Endothelial cell of umbilical vein (primary cell): ENCODE data around the gene TMEM237. TPM values are rescaled to one million over a fixed set of nuclear protein-coding genes. Genes with fewer than 3 reads are reported as not detected.

Source experiments
- BruUV-seq: library from RNA; stranded (reverse); fragments of 400-500 nt; replicated peaks from 2 replicates; lab custom pipeline; 2021; lab: Mats Ljungman, UMichigan
- CTCF ChIA-PET: fragments of 300-600, 350-600 bp; sonication (Branson Sonifier 250); formaldehyde crosslinking; loops from one replicate; lab custom pipeline; 2021; ENCODE audit warnings: antibody characterized with exemption, inconsistent platforms; lab: Charles Lee
- POLR2A ChIA-PET: fragments of 300-600, 350-600 bp; sonication (Branson Sonifier 250); formaldehyde crosslinking; loops from one replicate; lab custom pipeline; 2021; ENCODE audit warnings: antibody characterized with exemption, inconsistent platforms; lab: Charles Lee
- DNase-seq: peaks from one replicate; pipeline ENCODE4 v3.0.0-alpha.2; 2011; ENCODE audit warnings: low read depth, low spot score
- FAIRE-seq: peaks from 2 replicates; lab custom pipeline; 2011; peaks lifted over from hg19 to GRCh38; lab: Jason Lieb, UNC
- H2AFZ ChIP-seq: 2 replicates; pipeline ENCODE4 v1.6.0; 2012; ENCODE audit warnings: low read depth, low read length, control low read depth, inconsistent platforms
- H3K27ac ChIP-seq: 2 replicates; pipeline ENCODE4 v1.5.1; 2011; ENCODE audit warnings: low read depth, mild to moderate bottlenecking, control low read depth, low read length, moderate library complexity; ENCODE audit not compliant: insufficient read depth
- H3K27me3 ChIP-seq, 2 experiments: 2 replicates each; pipeline versions ENCODE4 v1.6.0 to v1.6.1; 2011; ENCODE audit warnings: low read length in 2 of 2, mixed read lengths in 1 of 2; ENCODE audit not compliant: control insufficient read depth in 2 of 2, insufficient read depth in 2 of 2
- H3K36me3 ChIP-seq, 2 experiments: 2 replicates in 1 of 2; 3 replicates in 1 of 2; pipeline ENCODE4 v1.5.1; 2011; ENCODE audit warnings: low read length in 2 of 2, mild to moderate bottlenecking in 1 of 2, moderate library complexity in 1 of 2; ENCODE audit not compliant: control insufficient read depth in 2 of 2, insufficient read depth in 2 of 2; ENCODE audit errors: extremely low read depth in 1 of 2
- H3K4me1 ChIP-seq: 3 replicates; pipeline ENCODE4 v1.5.1; 2011; ENCODE audit warnings: mild to moderate bottlenecking, low read length; ENCODE audit not compliant: control insufficient read depth, insufficient read depth; ENCODE audit errors: extremely low read depth
- H3K4me2 ChIP-seq: 2 replicates; pipeline ENCODE4 v1.6.1; 2011; ENCODE audit warnings: low read length, control low read depth, mixed read lengths; ENCODE audit not compliant: insufficient read depth
- H3K4me3 ChIP-seq, 3 experiments: fragments of 200-600 bp in 1 of 3; sonication (generic), shearing (Covaris generic) in 1 of 3; replicated peaks in 1 of 3; 2 replicates each; pipeline ENCODE4 v1.5.1; 2011 to 2016; ENCODE audit warnings: control low read depth in 3 of 3, low read length in 3 of 3, mild to moderate bottlenecking in 2 of 3, inconsistent platforms in 1 of 3, low read depth in 1 of 3, moderate library complexity in 1 of 3; ENCODE audit not compliant: insufficient read depth in 1 of 3
- H3K79me2 ChIP-seq: 2 replicates; pipeline ENCODE4 v1.6.0; 2012; ENCODE audit warnings: low read length, inconsistent platforms; ENCODE audit not compliant: control insufficient read depth, insufficient read depth
- H3K9ac ChIP-seq: replicated peaks from 2 replicates; pipeline ENCODE3; 2011; ENCODE audit warnings: low read length, control low read depth; ENCODE audit not compliant: insufficient read depth; ENCODE audit errors: extremely low read depth
- H3K9me1 ChIP-seq: replicated peaks from 3 replicates; pipeline ENCODE4 v1.6.0; 2011; ENCODE audit warnings: mild to moderate bottlenecking, low read length; ENCODE audit not compliant: control insufficient read depth, insufficient read depth; ENCODE audit errors: extremely low read depth
- H3K9me3 ChIP-seq: replicated peaks from 2 replicates; pipeline ENCODE4 v1.5.1; 2012; ENCODE audit warnings: low read length, inconsistent platforms; ENCODE audit not compliant: control insufficient read depth, insufficient read depth
- H4K20me1 ChIP-seq: replicated peaks from 2 replicates; pipeline ENCODE3; 2011; ENCODE audit warnings: mild to moderate bottlenecking, low read length; ENCODE audit not compliant: control insufficient read depth, insufficient read depth; ENCODE audit errors: extremely low read depth
- EZH2 ChIP-seq: IDR thresholded peaks from 2 replicates; pipeline ENCODE4 v1.6.1; 2012; ENCODE audit warnings: borderline replicate concordance, low read depth, mild to moderate bottlenecking, moderate library complexity, low read length, inconsistent platforms; ENCODE audit not compliant: severe bottlenecking
- FOS ChIP-seq: IDR thresholded peaks from 2 replicates; pipeline ENCODE4 v1.6.1; 2011; ENCODE audit warnings: mild to moderate bottlenecking, low read length, moderate library complexity, borderline replicate concordance; ENCODE audit not compliant: insufficient read depth
- GATA2 ChIP-seq: IDR thresholded peaks from 2 replicates; pipeline ENCODE4 v1.7.0; 2011; ENCODE audit warnings: low read depth, mild to moderate bottlenecking, moderate library complexity, mixed read lengths, low read length; ENCODE audit not compliant: insufficient read length, insufficient read depth
- JUN ChIP-seq: IDR thresholded peaks from 2 replicates; pipeline ENCODE4 v1.6.1; 2011; ENCODE audit warnings: borderline replicate concordance, low read depth; ENCODE audit not compliant: insufficient read length, insufficient read depth
- MYC ChIP-seq: IDR thresholded peaks from one replicate; pipeline ENCODE4 v1.6.1; 2011; ENCODE audit warnings: mild to moderate bottlenecking, low read depth, low read length
- POLR2A ChIP-seq: IDR thresholded peaks from 2 replicates; pipeline ENCODE4 v1.6.1; 2012; ENCODE audit warnings: low read depth, mild to moderate bottlenecking, control low read depth, low read length
- POLR2AphosphoS5 ChIP-seq: IDR thresholded peaks from 2 replicates; pipeline ENCODE4 v1.6.1; 2012; ENCODE audit warnings: low read depth, mild to moderate bottlenecking, control low read depth, low read length, moderate library complexity; ENCODE audit not compliant: insufficient read depth
- dilution Hi-C: fragments of 300-500 bp; cut with MboI; formaldehyde crosslinking; loops from one replicate; pipeline ENCODE4 v1.15.0; 2019; ENCODE audit warnings: low sequenced_read_pairs; ENCODE audit not compliant: extremely low pct_ligation_motif_present
- intact Hi-C: fragments of 100-400 bp; cut with micrococcal nuclease; formaldehyde crosslinking; loops from one replicate; pipeline ENCODE4 v1.10.0; 2022
- polyA plus RNA-seq, 4 experiments: library from polyadenylated mRNA; depleted of rRNA in 3 of 4; stranded (reverse) in 3 of 4; unstranded in 1 of 4; fragments of >200 nt; gene quantifications; 2 replicates each; pipeline versions ENCODE4 v1.2.1 to v1.2.3, GENCODE V29; 2011 to 2012; ENCODE audit warnings: missing spikeins in 1 of 4
- total RNA-seq: library from RNA; stranded (reverse); gene quantifications from 2 replicates; pipeline ENCODE4 v1.2.3, GENCODE V29; 2021
- TF ChIP-seq, protein P1 (sequence below), 2 donors: IDR thresholded peaks; 1 replicate in 1 of 2; 2 replicates in 1 of 2; pipeline ENCODE4 v1.5.1; 2011; ENCODE audit warnings: low read length in 2 of 2, mild to moderate bottlenecking in 2 of 2, moderate library complexity in 2 of 2, control low read depth in 1 of 2, inconsistent platforms in 1 of 2, low read depth in 1 of 2; ENCODE audit not compliant: insufficient read depth in 1 of 2; ENCODE audit errors: extremely low read depth in 1 of 2
- TF ChIP-seq, protein P2 (sequence below): IDR thresholded peaks from 2 replicates; pipeline ENCODE4 v1.6.1; 2011; ENCODE audit not compliant: insufficient read depth, insufficient read length

Gene TMEM237
- total and polyA plus RNA-seq, 2 donors (not counting 3 experiments of a cell fraction or from before 2014, with no cell fraction given): 41.2 to 64.7 TPM

DNA sequence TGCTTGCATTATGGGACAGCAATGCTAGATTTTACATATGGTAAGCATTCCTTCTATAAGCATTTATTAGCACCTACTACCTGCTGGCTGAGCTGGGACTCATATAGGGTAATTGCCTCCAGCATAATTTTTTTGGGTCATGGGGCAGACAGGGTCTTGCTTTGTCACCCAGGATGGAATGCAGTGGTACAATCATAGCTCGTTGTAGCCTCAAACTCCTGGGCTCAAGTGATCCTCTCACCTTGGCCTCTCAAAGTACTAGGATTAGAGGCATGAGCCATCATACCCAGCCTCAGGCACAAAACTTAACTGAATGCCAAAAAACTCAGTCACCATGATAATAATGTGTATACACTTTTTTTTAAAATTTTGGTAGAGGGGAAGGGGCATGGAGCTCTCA, 35.3 kb downstream of the TMEM237 start:
- Histone ChIP-seq H3K36me3 (no peaks in the 10 kb centered on the region), H3K27ac (no peak overlapping the region), H3K9me3 (no peaks in the 10 kb centered on the region), H3K27me3 (peaks cover 2 to 3% of the 10 kb centered on the region in 2 experiments), H3K4me3 (no peak overlapping the region), H3K79me2 (no peaks in the 10 kb centered on the region), H2AFZ (no peak overlapping the region), H3K9me1 (peaks cover 2% of the 10 kb centered on the region), H3K4me1 (no peaks in the 10 kb centered on the region), H4K20me1 (no peaks in the 10 kb centered on the region), H3K4me2 (no peak overlapping the region), H3K9ac (no peak overlapping the region)
- BruUV-seq: no TSS peak
- intact Hi-C loops (no loop called here), dilution Hi-C loops (no loop called here)
- FAIRE-seq: no peak
- no peak for TF ChIP-seq MYC
- no peak for TF ChIP-seq EZH2
- no peak for TF ChIP-seq POLR2AphosphoS5
- TF ChIP-seq, protein P1, sequence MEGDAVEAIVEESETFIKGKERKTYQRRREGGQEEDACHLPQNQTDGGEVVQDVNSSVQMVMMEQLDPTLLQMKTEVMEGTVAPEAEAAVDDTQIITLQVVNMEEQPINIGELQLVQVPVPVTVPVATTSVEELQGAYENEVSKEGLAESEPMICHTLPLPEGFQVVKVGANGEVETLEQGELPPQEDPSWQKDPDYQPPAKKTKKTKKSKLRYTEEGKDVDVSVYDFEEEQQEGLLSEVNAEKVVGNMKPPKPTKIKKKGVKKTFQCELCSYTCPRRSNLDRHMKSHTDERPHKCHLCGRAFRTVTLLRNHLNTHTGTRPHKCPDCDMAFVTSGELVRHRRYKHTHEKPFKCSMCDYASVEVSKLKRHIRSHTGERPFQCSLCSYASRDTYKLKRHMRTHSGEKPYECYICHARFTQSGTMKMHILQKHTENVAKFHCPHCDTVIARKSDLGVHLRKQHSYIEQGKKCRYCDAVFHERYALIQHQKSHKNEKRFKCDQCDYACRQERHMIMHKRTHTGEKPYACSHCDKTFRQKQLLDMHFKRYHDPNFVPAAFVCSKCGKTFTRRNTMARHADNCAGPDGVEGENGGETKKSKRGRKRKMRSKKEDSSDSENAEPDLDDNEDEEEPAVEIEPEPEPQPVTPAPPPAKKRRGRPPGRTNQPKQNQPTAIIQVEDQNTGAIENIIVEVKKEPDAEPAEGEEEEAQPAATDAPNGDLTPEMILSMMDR (IDR thresholded peaks at IDR 0.05; ENCODE audit: extremely low read depth in 1 of 2, insufficient read depth in 1 of 2, low read depth in 1 of 2, low read length in 2 of 2): no peak
- TF ChIP-seq JUN: no peak
- TF ChIP-seq POLR2A: no peak
- no peak for TF ChIP-seq FOS
- TF ChIP-seq, protein P2, sequence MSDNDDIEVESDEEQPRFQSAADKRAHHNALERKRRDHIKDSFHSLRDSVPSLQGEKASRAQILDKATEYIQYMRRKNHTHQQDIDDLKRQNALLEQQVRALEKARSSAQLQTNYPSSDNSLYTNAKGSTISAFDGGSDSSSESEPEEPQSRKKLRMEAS: no peak
- no peak for TF ChIP-seq GATA2
- ChIA-PET CTCF (no interaction called here), POLR2A (interaction anchor here (0.7 kb wide), 1 partner anchor 12 kb away, joined by 3 read pairs; no protein-coding TSS in a partner anchor)
- DNase-seq: no peak
